NCI-H146 treated with DMSO at 0.1 percent for 48 hours (cell line): ENCODE data around the gene FAM50A.

Source experiments
- DNase-seq: peaks from one replicate; lab custom pipeline; 2025; ENCODE audit not compliant: unreplicated experiment; lab: John Stamatoyannopoulos, UW

Gene FAM50A

GRCh38 chrX:154412468-154412867 is 31.5 kb upstream of the FAM50A start:
- DNase-seq, result no peak

- no peak for DNase-seq
Observed at GRCh38 chrX:154413142-154413541, 30.8 kb upstream of the FAM50A start.

GRCh38 chrX:154417157-154417556 is 26.8 kb upstream of the FAM50A start:
- DNase-seq, result peak; percentile 12

- no peak for DNase-seq
Observed at GRCh38 chrX:154419189-154419588, 24.8 kb upstream of the FAM50A start.

- DNase-seq, result no peak
Observed at GRCh38 chrX:154419688-154420401, 24.1 kb upstream of the FAM50A start.

GRCh38 chrX:154420402-154420756 is 23.6 kb upstream of the FAM50A start:
- DNase-seq, result no peak

GRCh38 chrX:154426916-154427770 is 16.8 kb upstream of the FAM50A start:
- DNase-seq, result no peak

GRCh38 chrX:154428176-154429171 is 15.5 kb upstream of the FAM50A start, which contains the start of gene ATP6AP1:
ATP6AP1 (plus strand) TSS chrX:154428677; CDS start chrX:154428693, 16 bp downstream.
- peak; percentile 81 for DNase-seq

GRCh38 chrX:154429711-154430110 is 14.2 kb upstream of the FAM50A start:
- no peak for DNase-seq

- DNase-seq, result no peak
Observed at GRCh38 chrX:154430479-154430878, 13.5 kb upstream of the FAM50A start.

GRCh38 chrX:154430916-154431315 is 13.0 kb upstream of the FAM50A start:
- DNase-seq, result no peak

- DNase-seq, result no peak
Observed at GRCh38 chrX:154431341-154431740, 12.6 kb upstream of the FAM50A start.

- DNase-seq, result no peak
Observed at GRCh38 chrX:154432210-154432609, 11.7 kb upstream of the FAM50A start.

GRCh38 chrX:154433605-154434004 is 10.3 kb upstream of the FAM50A start:
- no peak for DNase-seq

GRCh38 chrX:154434394-154435168 is 9.4 kb upstream of the FAM50A start:
- no peak for DNase-seq

- no peak for DNase-seq
Observed at GRCh38 chrX:154435171-154435733, 8.7 kb upstream of the FAM50A start.

GRCh38 chrX:154436374-154436982 is 7.5 kb upstream of the FAM50A start:
- peak; percentile 2 for DNase-seq

GRCh38 chrX:154436983-154437752 is 6.8 kb upstream of the FAM50A start, which contains the start of gene GDI1:
GDI1 (plus strand) TSS chrX:154437154; CDS start chrX:154437255, 101 bp downstream.
- DNase-seq, result peak; percentile 3
